ENCODE measurements around the gene MCCC2. TPM values are rescaled to one million over a fixed set of nuclear protein-coding genes. Genes with fewer than 3 reads are reported as not detected.

The MCCC2 gene
- total and polyA plus RNA-seq, 10 of the 15 experiments (the other 5 are each of a cell fraction or from before 2014, with no cell fraction given) = 22.2 to 106 (median 77.7) TPM

DNA sequence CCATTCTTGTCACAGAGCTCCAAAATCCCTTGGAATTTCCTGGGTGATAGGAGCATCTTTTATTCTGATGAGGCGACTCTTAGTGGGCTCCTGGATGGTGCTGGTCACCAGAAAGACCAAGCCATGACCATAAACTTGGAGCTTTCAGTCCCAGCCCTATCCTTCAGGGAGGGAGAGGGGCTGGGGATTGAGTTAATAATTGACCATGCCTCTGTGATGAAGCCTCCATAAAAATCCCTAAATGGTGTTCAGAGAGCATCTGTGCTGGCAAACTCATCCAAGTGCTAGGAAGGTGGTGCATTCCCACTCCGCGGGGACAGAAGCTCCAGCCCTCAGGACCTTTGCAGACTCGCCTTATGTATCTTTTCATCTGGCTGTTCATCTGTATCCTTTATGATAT is 28.7 kb downstream of the MCCC2 start:
- no peak for FAIRE-seq
- H3K4me2 ChIP-seq (ENCODE audit: control insufficient read depth, insufficient read depth) = no peak overlapping the region
- SMC1A ChIA-PET (ENCODE audit: uncharacterized antibody, unreplicated experiment) = no interaction called here
- H3K79me2 ChIP-seq (ENCODE audit: control insufficient read depth, insufficient read depth, low read length) = no peaks in the 10 kb centered on the region; the same call in none of the 2 replicates
- no TSS peak for BruUV-seq (replicated peaks)
- TF ChIP-seq ZNF622 (IDR thresholded peaks at IDR 0.05) (no peak), ZNF24 (IDR thresholded peaks at IDR 0.05) (no peak), CHD2 (IDR thresholded peaks at IDR 0.05; ENCODE audit: borderline replicate concordance, low read depth, low read length) (no peak), SRF (IDR thresholded peaks at IDR 0.05; ENCODE audit: low read depth in 2 of 2, low read length in 2 of 2) (no peak)
- TF ChIP-seq, protein P1, sequence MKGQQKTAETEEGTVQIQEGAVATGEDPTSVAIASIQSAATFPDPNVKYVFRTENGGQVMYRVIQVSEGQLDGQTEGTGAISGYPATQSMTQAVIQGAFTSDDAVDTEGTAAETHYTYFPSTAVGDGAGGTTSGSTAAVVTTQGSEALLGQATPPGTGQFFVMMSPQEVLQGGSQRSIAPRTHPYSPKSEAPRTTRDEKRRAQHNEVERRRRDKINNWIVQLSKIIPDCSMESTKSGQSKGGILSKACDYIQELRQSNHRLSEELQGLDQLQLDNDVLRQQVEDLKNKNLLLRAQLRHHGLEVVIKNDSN (IDR thresholded peaks at IDR 0.05; ENCODE audit: borderline replicate concordance, extremely low read length, insufficient read depth, low read depth, low read length) = no peak
- TF ChIP-seq, protein P2, sequence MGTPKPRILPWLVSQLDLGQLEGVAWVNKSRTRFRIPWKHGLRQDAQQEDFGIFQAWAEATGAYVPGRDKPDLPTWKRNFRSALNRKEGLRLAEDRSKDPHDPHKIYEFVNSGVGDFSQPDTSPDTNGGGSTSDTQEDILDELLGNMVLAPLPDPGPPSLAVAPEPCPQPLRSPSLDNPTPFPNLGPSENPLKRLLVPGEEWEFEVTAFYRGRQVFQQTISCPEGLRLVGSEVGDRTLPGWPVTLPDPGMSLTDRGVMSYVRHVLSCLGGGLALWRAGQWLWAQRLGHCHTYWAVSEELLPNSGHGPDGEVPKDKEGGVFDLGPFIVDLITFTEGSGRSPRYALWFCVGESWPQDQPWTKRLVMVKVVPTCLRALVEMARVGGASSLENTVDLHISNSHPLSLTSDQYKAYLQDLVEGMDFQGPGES (IDR thresholded peaks at IDR 0.05) = no peak
- peaks cover 4 to 5% of the 10 kb centered on the region in 2 experiments for H3K36me3 ChIP-seq (ENCODE audit: control insufficient read depth in 2 of 2, insufficient read depth in 2 of 2, low read length in 1 of 2)
- no peak overlapping the region for H3K4me3 ChIP-seq
- no peak for DNase-seq (ENCODE audit: low read depth, low spot score)
- RAD21 ChIA-PET (ENCODE audit: unreplicated experiment) = no interaction called here
- CTCF ChIA-PET = interaction anchor here (2.7 kb wide), 1 partner anchor 15 kb away, joined by 9 read pairs; no protein-coding TSS in a partner anchor
- POLR2A ChIA-PET = no interaction called here
- H4K20me1 ChIP-seq (ENCODE audit: control insufficient read depth, insufficient read depth) = no peaks in the 10 kb centered on the region
- no peaks in the 10 kb centered on the region for H3K27me3 ChIP-seq (replicated peaks in 1 of 2; ENCODE audit: control insufficient read depth in 2 of 2, insufficient read depth in 2 of 2, low read length in 1 of 2)
- H3K4me1 ChIP-seq (ENCODE audit: control insufficient read depth, insufficient read depth, low read length) = no peaks in the 10 kb centered on the region
- no peak overlapping the region for H3K9ac ChIP-seq (ENCODE audit: control insufficient read depth, insufficient read depth, low read length)
- WGBS (ENCODE audit: insufficient coverage, insufficient replicate concordance, low lambda C conversion rate, missing lambda C conversion rate) = 84% methylated on average over 4 of the region's 4 CpGs
- H3K27ac ChIP-seq (ENCODE audit: control insufficient read depth, insufficient read depth) = no peak overlapping the region
- H2AFZ ChIP-seq (ENCODE audit: control insufficient read depth, low read depth, low read length) = no peak overlapping the region
- in situ Hi-C loops (cut with MboI) (no loop called here), intact Hi-C loops (cut with micrococcal nuclease; ENCODE audit: unreplicated experiment) (no loop called here)
- ATAC-seq = no peak
- H3K9me3 ChIP-seq (replicated peaks; ENCODE audit: control insufficient read depth, insufficient read depth, low read length) = no peaks in the 10 kb centered on the region
